SU-DHL-6 (cell line): Measurements from ENCODE around the gene APOF.

Source experiments
- H2AFZ ChIP-seq: fragments of 200-600 bp; sonication (generic); 2 replicates; pipeline ENCODE4 v1.6.1; 2014; ENCODE audit warnings: low read depth, mild to moderate bottlenecking, moderate library complexity, mixed read lengths, antibody characterized with exemption, low read length; ENCODE audit not compliant: severe bottlenecking
- H3F3A ChIP-seq: fragments of 200-600 bp; shearing (Covaris generic); 2 replicates; pipeline ENCODE4 v1.6.0; 2016; ENCODE audit warnings: antibody characterized with exemption, mild to moderate bottlenecking; ENCODE audit not compliant: insufficient read depth
- H3K27ac ChIP-seq: fragments of 200-600 bp; sonication (generic); 2 replicates; pipeline ENCODE4 v1.5.1; 2016; ENCODE audit warnings: low read depth, mild to moderate bottlenecking, low read length, moderate library complexity, mixed read lengths
- H3K27me3 ChIP-seq: fragments of 200-600 bp; sonication (generic), shearing (Covaris generic); 2 replicates; pipeline ENCODE4 v1.6.0; 2014; ENCODE audit warnings: mild to moderate bottlenecking, low read length
- H3K36me3 ChIP-seq: fragments of 200-600 bp; sonication (generic); 2 replicates; pipeline ENCODE4 v1.6.1; 2014; ENCODE audit warnings: mild to moderate bottlenecking, low read length, mixed read lengths
- H3K4me2 ChIP-seq: fragments of 300-600, 200-600 bp; shearing (Covaris generic), sonication (generic); 2 replicates; pipeline ENCODE4 v1.6.0; 2014; ENCODE audit warnings: low read length, low read depth, mild to moderate bottlenecking; ENCODE audit not compliant: poor library complexity, severe bottlenecking
- H3K4me3 ChIP-seq: fragments of 200-600 bp; sonication (generic); 2 replicates; pipeline ENCODE4 v1.5.1; 2014; ENCODE audit warnings: antibody characterized with exemption, low read length, mild to moderate bottlenecking, mixed read lengths; ENCODE audit not compliant: insufficient read depth, poor library complexity, severe bottlenecking
- H3K79me2 ChIP-seq: fragments of 200-600 bp; sonication (generic); 2 replicates; pipeline ENCODE4 v1.6.1; 2014; ENCODE audit warnings: mild to moderate bottlenecking, low read length, moderate library complexity; ENCODE audit not compliant: insufficient read depth
- H3K9ac ChIP-seq: fragments of 200-600 bp; sonication (generic); 2 replicates; pipeline ENCODE4 v1.7.0; 2014; ENCODE audit warnings: mild to moderate bottlenecking, low read length
- H3K9me2 ChIP-seq: fragments of 200-600 bp; sonication (generic); replicated peaks from 2 replicates; pipeline ENCODE4 v1.6.1; 2014; ENCODE audit warnings: low read length; ENCODE audit not compliant: insufficient read depth
- H3K9me3 ChIP-seq: fragments of 200-600 bp; sonication (generic); 2 replicates; pipeline ENCODE4 v1.6.1; 2014; ENCODE audit warnings: low read length, mixed read lengths; ENCODE audit not compliant: insufficient read depth
- H4K20me1 ChIP-seq: fragments of 200-600 bp; sonication (generic); 2 replicates; pipeline ENCODE4 v1.6.1; 2014; ENCODE audit warnings: low read depth, mild to moderate bottlenecking, antibody characterized with exemption, low read length, moderate library complexity, mixed read lengths
- EZH2phosphoT487 ChIP-seq: fragments of 200-600 bp; sonication (generic), shearing (Covaris generic); conservative IDR thresholded peaks from 2 replicates; pipeline ENCODE4 v1.6.1; 2018; ENCODE audit warnings: mild to moderate bottlenecking, antibody characterized with exemption, low read length, moderate library complexity, mixed read lengths
- TF ChIP-seq, protein P1 (sequence below): fragments of 200-600 bp; sonication (generic); IDR thresholded peaks from one replicate; pipeline ENCODE4 v1.5.1; 2017; ENCODE audit warnings: antibody characterized with exemption, mild to moderate bottlenecking, low read length, moderate library complexity; ENCODE audit not compliant: insufficient read depth, poor library complexity, severe bottlenecking

Gene APOF

DNA sequence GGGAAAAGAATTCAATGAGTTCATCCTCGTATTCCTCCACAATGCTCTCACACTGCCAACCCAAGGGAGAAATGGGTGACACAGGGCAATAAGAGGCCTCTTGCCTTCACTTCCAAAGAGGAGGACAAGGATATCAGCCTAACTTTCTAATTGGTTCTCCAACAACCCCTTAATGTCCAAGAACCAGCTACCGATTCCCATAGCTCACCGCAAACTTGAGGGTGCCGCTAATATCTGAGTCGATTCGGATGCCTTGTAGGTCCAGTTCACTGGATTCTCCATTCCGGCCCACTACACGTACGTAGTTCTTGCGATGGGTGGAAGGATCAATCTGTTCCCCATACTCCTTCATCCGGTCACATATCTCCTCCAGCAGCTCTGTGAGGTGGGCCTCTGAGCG is 51.7 kb downstream of the APOF start:
- no peak overlapping the region for H3K27ac ChIP-seq
- H3K36me3 ChIP-seq: peaks cover 13% of the 10 kb centered on the region; the same call in 1 of the 2 replicates
- TF ChIP-seq EZH2phosphoT487: no peak
- TF ChIP-seq, protein P1, sequence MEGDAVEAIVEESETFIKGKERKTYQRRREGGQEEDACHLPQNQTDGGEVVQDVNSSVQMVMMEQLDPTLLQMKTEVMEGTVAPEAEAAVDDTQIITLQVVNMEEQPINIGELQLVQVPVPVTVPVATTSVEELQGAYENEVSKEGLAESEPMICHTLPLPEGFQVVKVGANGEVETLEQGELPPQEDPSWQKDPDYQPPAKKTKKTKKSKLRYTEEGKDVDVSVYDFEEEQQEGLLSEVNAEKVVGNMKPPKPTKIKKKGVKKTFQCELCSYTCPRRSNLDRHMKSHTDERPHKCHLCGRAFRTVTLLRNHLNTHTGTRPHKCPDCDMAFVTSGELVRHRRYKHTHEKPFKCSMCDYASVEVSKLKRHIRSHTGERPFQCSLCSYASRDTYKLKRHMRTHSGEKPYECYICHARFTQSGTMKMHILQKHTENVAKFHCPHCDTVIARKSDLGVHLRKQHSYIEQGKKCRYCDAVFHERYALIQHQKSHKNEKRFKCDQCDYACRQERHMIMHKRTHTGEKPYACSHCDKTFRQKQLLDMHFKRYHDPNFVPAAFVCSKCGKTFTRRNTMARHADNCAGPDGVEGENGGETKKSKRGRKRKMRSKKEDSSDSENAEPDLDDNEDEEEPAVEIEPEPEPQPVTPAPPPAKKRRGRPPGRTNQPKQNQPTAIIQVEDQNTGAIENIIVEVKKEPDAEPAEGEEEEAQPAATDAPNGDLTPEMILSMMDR: no peak
- no peaks in the 10 kb centered on the region for H4K20me1 ChIP-seq
- H3K9me2 ChIP-seq: no peaks in the 10 kb centered on the region
- H3K9ac ChIP-seq: no peak overlapping the region
- H3K4me3 ChIP-seq: no peak overlapping the region
- no peak overlapping the region for H3K4me2 ChIP-seq
- no peaks in the 10 kb centered on the region for H3K9me3 ChIP-seq
- H3K27me3 ChIP-seq: no peaks in the 10 kb centered on the region
- H3K79me2 ChIP-seq: peaks cover 17% of the 10 kb centered on the region
- H3F3A ChIP-seq: peaks cover 11% of the 10 kb centered on the region; the same call in 1 of the 2 replicates
- H2AFZ ChIP-seq: no peak overlapping the region
